ENCODE measurements around the gene RNASE12. TPM values are rescaled to one million over a fixed set of nuclear protein-coding genes. Genes with fewer than 3 reads are reported as not detected.
A peak's percentile ranks its signal among the peaks of the same experiment; 100 is the strongest.

The RNASE12 gene
- total and polyA plus RNA-seq, 9 of the 15 experiments (the other 6 are each of a cell fraction or from before 2014, with no cell fraction given) = 0.24 TPM; not detected in 8

GRCh38 chr14:20606190-20606901 lies 15.2 kb upstream of the RNASE12 start (continued):
- no peak for TF ChIP-seq STAT5A (IDR thresholded peaks at IDR 0.05; ENCODE audit: borderline replicate concordance, low read length)
- TF ChIP-seq RUNX1 (IDR thresholded peaks at IDR 0.05; ENCODE audit: low read depth) = no peak
- TF ChIP-seq FUS (optimal IDR thresholded peaks at IDR 0.05; ENCODE audit: low read depth, low read length) = no peak
- TF ChIP-seq PHF21A (IDR thresholded peaks at IDR 0.05; ENCODE audit: borderline replicate concordance, low read depth) = no peak
- TF ChIP-seq PREB (CRISPR knock-in tag; IDR thresholded peaks at IDR 0.05) = no peak
- no peak for TF ChIP-seq ZC3H8 (IDR thresholded peaks at IDR 0.05)
- no peak for TF ChIP-seq TFE3 (CRISPR knock-in tag; IDR thresholded peaks at IDR 0.05)
- TF ChIP-seq RBM39 (optimal IDR thresholded peaks at IDR 0.05; ENCODE audit: low read depth, low read length) = no peak
- TF ChIP-seq SPI1 (IDR thresholded peaks at IDR 0.05; ENCODE audit: borderline replicate concordance, low read depth, low read length) = no peak
- peak; percentile 74; the same call in 1 of the 2 replicates for TF ChIP-seq STAG1 (CRISPR knock-in tag; IDR thresholded peaks at IDR 0.05; ENCODE audit: borderline replicate concordance)
- TF ChIP-seq ZNF76 (CRISPR knock-in tag; IDR thresholded peaks at IDR 0.05; ENCODE audit: borderline replicate concordance) = no peak
- TF ChIP-seq HBP1 (CRISPR knock-in tag; IDR thresholded peaks at IDR 0.05) = no peak
- no peak for TF ChIP-seq MYBL2 (IDR thresholded peaks at IDR 0.05; ENCODE audit: low read depth)
- TF ChIP-seq MYBL2 (CRISPR knock-in tag; IDR thresholded peaks at IDR 0.05; ENCODE audit: borderline replicate concordance) = no peak
- TF ChIP-seq ZBTB33 (CRISPR knock-in tag; IDR thresholded peaks at IDR 0.05) = no peak
- no peak for TF ChIP-seq ZNF512 (tag; IDR thresholded peaks at IDR 0.05)
- no peak for TF ChIP-seq KLF16 (IDR thresholded peaks at IDR 0.05)
- peak; percentile 52 for TF ChIP-seq SMC3 (conservative IDR thresholded peaks at IDR 0.05; ENCODE audit: insufficient read depth, low read depth, low read length)
- no peak for TF ChIP-seq MEIS2 (IDR thresholded peaks at IDR 0.05; ENCODE audit: partially characterized antibody)
- TF ChIP-seq ZBTB9 (CRISPR knock-in tag; IDR thresholded peaks at IDR 0.05) = peak; percentile 90

All from K562 (cell line).